DMS 273 treated with DMSO at 0.1 percent for 48 hours (cell line): ENCODE data around the gene CAMTA1.

Experiments used
- DNase-seq: peaks from one replicate; lab custom pipeline; 2025; lab: John Stamatoyannopoulos, UW

Gene CAMTA1

DNA sequence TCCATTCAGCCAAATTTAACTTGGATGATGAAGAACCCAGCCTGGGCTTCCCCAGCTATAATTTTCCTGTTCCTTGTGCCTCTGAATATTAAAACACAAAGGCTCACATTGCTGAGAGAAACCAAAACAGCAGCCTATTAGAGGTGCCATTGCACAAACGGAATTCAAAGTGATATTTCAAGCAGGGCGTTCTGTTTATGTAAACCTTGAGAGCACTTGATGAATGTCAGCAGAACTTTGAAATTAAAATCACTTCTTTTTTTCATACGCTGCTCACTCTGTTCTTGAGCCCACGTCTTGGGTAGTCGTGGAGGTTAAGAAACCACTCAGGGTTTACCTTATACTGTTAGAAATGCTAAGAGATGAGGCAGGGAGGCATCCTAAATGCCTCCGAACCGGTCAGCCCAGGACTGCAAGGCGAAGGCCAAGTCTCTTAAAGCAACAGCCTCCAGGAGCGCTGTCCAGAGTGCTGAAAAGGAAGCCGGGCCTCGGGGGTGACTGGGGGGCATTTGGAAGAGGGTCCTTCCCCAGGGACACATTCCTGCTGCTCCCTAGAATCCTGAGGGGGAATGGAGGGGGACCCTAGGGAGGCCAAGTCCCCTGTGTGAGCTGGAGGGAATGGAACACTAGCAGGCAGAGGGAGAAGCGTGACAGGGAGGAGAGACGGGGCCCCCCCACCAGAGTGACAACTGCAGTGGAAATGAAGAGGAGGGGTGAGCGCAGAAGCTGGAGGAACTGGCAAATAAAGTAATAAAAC lies 831.0 kb downstream of the CAMTA1 start:
- no peak for DNase-seq

DNA sequence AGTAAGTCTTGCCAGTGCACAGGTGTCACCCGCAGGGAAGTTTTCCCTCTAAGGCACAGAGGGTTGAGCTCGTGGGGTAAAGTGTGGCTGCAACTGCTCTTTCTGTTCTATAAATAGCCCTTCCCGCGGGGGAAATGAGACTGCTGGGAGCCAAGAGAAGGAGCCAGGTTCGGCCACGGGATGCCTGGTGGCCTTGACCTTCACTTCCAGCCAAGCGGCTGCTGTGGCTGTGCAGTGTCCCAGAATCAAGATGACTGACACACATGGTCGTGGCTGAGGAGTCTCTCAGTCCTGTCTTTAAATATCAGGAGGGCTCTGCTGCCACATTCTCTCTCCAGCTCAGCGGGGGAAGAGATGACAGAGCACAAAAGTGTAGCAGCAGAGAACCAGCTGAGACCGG lies 831.7 kb downstream of the CAMTA1 start:
- no peak for DNase-seq

DNA sequence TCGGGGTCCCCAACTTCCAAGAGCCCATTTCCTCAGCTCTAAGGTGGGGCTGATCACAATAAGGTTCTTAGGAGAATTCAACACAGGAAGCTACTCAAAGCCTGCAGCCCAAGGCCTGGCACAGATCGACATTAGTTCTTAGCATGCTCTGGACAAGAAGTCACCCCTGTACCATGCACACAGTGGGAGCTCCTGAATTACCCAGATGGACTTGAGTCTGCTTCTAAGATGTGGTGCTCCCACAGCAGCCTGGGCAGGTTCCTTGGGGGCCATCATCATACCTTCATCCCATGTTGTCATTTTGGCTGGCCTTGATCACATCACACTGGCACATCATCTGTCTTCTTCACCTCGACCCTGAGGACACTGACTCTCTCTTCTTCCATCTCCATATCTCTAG lies 832.6 kb downstream of the CAMTA1 start:
- no peak for DNase-seq

DNA sequence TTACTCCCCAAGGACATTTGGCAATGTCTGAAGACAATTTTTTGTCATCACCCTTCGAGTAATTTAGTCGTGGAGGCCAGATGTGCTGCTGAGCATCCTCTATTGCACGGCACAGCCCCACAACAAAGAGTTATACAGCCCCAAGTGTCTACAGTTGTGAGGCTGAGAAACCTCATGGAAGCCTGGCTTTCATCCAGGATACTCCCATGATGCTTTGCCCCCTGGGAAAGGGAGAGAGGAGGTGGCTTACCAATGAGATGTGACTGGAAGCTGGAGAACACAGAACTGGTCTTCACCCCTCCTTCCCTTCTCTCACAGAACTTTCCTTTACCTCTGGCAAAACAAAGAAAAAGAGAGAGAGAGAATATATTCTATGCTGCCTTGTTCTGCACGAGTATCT lies 834.9 kb downstream of the CAMTA1 start:
- no peak for DNase-seq

DNA sequence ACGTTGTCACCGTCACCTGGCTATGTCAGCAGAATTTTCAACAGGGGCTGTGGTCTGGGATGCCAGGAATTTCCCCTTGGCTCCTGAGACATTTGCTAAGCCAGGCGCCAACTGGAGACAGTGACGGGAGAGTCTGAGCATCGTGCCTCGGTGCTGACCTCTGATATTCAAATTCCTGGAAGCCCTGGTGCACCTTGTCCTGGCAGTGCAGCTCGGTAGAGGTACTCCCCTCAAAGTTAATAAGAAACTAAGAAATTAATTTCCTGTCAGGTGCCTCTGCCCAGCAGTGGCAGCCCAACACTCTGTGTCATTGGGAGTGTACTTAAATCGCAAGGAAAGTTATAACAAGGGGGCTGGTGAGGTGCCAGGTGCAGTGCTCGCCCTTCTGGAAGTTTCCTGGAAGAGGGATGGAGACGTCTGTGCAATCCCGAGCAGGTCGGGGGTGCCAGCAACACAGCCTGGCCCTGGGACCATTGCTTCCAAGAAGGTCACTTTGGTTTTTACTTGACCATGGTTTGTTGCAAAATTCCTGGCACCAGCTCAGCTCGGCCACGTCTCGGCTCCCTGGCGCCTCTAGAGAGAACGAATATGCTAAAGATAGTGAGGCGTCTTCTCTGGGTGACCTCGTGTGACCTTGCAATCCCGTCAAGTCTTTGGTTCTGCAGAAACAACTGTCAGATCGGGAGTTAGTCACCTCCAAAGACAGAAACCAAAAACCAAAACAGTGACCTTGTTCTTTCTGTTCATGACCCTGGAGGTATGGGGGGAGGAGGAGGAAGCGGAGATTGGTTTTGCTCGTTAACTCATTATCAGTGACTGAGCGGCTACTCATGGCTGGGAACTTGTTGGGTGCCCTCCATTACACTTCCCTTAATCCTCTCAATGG lies 836.3 kb downstream of the CAMTA1 start:
- no peak for DNase-seq

DNA sequence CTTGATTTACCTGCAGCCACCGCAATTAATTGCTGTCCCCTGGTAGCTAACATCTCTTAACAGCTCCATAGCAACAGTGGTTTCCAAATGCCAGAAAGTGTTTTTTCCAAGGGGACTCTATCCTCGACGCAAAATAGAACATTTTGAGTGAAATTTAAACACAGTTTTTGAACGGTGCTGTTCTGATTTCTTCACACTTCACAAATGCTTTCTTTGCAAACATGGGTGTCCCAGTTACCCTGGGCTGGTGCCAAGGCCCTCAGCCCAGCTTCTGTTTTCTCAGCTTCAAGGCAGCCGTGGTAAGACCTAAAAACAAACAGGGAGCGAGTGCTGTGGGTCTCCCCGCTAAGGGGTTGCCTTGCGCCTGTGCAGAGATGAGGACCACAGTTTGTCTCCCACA lies 838.6 kb downstream of the CAMTA1 start:
- DNase-seq, result no peak

DNA sequence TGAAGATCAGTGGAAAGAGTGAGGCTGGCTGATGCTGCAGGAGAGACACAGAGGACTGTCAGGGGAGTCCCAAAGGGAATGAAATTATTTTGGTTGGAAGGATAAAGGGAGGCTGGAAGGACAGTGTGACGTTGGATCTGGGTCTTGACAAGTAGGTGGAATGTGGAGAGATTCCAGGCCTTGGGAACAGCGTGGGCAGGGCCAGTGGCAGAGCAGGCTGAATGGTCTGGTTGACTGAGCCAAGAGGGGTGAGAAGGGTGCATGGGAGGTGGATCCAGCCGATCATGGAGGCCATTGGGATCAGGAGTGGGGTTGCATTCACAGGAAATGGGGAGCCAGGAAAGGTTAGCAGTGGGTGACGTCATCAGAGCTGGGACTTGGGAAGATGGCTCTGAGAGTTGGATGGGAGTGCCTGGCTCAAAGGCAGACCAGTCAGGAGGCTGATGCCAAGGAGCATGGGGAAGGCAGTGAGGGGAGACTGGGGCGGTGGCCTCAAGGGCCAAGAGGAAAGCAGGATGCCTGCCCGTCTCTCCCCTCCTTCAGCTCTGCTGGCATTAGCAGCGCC lies 839.6 kb downstream of the CAMTA1 start:
- no peak for DNase-seq

DNA sequence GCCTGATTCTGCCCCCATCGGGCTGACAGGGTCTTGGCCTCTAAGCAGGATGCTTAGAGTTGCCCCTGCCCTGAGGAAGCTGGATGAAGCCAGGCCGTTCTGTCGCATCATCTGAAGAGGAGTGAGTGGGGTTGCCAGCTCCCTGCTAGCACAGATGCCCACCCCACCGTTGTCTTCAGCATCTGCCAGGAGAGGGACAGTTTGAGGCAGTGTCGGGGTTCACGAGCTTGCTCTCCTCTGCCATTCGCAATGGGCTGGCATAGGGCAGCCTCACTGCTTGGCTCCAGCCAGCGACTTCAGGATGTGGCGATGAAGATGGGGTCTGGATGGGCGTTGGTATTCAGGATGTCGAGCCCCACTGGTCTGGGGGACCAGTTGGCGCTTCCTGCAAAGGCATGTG lies 840.1 kb downstream of the CAMTA1 start:
- DNase-seq, result no peak

DNA sequence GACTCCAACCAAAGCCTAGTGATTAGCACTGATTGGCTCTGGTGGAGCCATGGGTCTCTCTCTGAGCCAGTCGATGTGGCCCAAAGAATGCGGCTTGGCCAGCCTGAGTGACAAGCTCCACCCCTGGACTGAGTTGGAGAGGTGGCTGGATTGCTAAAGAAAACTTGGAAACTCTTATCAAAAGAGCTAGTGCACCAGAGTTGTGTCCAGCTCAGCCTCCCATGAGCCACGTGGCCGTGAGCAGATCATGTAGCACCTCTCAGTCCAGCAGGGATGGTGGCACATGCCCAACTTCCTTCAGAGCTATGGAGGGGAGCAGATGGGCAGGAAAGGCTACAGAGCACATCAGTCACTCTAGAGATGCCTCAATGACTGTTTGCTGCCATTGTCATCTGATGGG lies 843.0 kb downstream of the CAMTA1 start:
- no peak for DNase-seq

DNA sequence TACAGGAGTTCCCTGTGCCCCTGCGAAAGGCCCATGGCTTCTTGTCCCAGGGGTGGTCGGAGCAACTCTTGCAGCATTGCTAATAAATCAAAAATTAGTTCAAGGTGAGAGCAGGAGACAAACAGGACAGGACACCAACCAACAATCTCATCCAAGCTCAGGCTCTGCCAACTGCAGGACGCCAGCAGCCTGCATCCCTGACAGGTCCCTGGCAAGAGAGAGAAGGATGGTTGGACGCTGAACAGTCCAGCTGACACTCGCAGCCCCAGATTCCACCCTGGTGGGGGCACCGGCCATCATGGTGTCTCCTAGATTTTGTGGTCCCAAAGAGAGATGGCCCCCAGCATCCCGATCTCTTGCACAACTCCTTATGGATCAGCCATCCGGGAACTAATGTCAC lies 843.8 kb downstream of the CAMTA1 start:
- DNase-seq, result no peak

DNA sequence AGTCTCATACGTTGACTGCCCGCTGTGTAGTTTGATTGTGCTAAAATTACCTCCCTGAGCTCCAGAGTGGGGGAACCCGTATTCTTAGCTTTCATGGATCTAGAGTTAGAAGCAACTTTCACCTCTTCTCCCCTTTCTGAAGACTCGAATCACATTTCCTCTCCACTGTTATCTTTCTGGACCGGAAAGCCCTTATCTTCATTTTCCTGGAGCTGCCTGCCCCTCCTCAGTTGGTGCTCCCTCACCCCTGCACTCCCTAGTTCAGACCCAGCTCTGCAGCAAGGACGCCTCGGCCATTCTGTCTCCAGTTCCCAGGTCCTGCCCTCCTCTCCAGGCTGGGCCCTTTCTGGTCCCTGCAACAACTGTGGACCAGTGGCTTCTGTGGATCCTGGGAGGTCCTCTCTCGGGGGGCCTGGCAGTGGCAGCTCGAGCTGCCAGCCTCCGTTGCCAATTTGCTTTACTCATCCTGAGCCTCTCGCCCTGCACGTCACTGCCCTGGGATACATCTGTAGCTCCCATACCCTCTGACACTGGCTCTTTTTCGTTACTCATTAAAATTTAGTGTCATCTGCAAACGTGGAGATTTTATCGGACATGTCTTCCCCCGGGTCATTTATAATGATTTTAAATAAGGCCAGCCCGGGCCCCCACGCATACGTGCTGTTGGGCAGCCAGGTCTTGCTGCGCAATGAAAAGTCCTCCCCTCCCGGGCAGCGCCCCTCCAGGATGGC lies 844.4 kb downstream of the CAMTA1 start:
- DNase-seq, result no peak

DNA sequence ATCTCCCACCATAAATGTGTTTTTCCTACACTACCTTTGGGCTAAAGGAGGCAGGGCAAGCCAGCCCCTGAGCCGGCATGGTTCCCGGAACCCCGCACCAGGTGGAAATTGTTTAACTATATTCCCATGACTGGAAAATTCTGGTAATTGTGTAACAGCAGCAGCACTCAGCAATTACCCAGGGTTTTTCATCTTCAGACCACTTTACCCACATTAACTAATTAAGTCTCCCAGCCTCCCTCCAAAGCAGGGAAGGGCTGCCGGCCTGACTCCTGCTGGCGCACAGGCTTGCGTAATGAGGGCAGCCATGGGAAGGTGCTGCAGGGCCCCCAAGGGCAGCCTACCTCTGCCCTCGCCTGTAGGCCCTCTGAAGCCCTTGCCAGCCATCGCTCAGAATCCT lies 845.1 kb downstream of the CAMTA1 start:
- DNase-seq, result no peak

DNA sequence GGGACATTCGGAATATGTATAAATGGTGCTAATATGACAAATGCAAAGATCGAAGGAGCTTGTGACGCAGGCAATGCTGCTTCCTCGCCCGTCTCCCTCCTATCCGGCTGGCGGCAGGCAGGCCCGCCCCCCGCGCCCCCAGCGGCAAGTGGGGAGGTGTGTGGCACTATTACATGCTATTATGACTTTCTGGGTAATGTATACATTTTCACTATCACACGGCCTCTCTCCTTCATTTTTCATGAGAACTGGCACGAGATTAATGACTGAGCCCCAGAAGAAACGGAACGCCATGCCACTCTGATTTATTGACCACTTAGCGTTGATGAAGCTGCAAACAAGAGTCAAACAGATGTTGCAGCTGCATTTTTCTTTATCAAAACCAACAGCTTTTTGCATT lies 846.9 kb downstream of the CAMTA1 start:
- DNase-seq, result no peak

DNA sequence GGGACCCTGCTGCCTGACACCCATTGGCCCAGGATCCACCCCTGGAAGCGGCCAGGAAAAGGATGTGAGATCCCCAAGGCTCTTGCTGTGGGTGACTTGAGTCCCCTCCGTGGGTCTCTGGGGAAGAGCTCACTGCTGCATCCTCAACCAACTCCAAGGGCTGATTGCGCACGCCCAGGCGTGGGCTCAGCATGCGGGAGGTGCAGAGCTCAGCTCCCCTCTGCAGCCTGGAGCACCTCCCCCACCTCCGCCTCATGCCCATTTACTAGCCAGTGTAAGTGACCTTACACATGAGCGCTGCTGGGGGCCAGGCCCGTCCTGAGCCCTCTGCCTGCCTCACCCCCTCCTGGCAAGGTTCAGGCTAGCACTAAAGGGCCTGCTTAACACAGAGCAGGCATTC lies 847.4 kb downstream of the CAMTA1 start:
- DNase-seq, result no peak

DNA sequence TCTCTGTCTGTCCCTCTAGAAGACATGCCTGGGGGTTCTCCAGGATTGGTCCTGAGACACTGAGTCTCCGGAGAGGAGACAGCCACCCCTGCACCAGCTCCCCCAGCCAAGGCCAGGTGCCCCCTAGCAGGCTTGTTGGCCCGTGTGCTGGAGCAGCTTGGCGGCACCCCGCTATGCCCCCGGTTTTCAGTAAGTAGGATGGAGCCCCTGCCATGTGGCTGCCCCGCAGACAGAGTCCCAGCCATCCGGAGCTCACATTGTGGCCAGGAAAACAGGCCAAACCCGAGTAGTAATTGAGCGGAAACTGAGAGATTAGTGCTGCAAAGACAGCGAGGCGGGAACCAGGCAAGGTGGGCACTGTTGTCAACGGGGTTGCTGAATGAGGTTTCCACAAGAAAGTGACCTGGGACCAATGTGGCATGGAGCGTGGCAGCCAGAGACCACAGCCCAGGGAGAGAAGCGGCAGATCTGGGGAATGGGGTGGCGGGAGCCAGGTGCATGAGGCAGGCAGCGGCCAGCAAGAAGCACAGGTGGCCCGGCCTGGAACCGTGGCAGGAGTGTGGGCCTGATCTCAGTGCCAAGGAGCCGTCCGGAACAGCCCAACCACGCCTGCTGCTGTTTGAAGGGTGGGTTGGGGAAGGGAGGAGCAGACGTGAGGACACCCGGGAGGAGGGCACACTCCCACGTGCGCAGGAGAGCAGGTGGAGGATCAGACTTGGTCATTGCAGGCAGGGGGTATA lies 848.4 kb downstream of the CAMTA1 start:
- no peak for DNase-seq

DNA sequence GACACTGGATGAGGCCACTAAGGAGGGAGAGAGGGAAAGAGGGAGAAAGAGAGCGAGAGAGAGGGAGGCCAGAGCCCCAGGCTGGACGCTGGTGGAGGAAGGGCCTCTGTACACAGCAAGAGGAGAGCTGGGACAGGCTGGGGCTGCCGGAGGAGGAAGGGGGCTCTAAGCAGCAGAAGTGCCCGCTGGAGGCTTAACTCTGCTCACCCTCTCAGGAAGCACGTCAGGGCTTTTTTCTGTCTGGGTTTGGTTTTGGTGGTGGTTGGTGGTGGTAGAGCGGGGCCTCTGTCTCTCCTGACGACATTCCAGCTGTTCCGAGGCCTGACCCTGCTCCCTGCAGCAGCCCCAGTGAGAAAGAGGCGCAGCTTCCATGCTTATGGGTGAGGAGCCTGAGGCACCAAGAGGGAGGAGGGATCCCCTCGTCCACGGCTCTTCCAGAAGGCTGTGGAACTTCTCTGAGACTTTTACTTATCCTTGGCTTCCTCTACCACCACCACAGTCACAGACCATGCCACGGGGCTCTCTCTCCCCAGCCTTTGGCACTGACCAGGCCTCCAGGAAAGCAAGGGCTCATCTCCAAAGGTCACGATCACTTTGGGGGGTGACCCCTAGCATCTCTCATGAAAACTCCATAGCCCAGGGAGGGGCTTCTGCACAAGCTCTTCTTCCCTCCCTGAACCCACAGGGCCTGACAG lies 849.4 kb downstream of the CAMTA1 start:
- no peak for DNase-seq

DNA sequence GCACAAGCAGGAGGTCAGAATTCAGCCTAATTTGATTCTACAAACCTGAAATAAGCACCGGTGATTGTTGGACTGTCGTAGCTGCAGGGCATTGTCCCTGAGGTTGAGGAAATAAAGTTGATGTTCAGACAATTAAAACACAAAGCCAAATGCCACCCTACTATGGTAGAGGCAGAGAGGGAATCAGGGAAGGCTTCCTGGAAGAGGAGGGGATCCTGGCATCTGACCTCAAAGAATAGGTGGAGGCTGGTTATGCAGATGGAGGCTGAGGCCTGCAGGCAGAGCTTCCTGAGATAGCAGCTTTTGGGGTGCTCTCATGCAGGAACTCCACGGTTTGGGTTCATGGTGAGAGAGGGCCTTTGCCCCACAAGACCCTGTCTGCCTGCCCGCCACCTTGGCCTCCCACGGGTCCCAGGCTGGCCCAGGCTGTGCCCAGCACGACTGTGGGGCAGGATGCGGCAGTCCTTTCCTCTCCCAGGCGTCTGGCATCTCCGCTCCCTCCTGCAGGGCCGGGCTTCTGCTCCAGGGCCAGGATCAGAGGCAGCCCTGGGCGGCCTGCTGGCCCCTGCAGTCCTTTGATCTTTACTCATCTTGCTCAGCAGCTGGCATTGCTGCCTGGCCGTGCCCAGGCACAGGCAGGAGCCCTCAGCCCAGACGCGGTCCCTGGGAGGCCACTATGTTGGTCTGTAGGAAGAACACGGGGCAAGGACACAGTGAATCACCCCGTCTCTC lies 851.7 kb downstream of the CAMTA1 start:
- no peak for DNase-seq

DNA sequence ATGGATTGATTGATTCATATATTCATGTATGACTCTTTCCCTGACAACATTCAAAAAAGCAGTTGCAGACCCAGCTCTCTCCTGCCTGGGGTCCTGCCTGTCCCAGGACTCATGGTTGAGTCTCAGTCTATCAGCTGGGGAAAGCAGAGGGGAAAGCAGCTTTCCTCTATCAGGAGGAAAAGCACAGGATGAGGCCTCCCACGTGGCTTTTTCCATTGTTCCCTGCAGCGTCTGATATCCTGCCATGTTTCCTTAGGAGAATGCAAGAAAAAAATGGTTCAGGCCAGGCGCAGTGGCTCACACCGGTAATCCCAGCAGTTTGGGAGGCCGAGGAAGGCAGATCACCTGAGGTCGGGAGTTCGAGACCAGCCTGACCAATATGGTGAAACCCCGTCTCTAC lies 852.8 kb downstream of the CAMTA1 start:
- DNase-seq, result no peak

DNA sequence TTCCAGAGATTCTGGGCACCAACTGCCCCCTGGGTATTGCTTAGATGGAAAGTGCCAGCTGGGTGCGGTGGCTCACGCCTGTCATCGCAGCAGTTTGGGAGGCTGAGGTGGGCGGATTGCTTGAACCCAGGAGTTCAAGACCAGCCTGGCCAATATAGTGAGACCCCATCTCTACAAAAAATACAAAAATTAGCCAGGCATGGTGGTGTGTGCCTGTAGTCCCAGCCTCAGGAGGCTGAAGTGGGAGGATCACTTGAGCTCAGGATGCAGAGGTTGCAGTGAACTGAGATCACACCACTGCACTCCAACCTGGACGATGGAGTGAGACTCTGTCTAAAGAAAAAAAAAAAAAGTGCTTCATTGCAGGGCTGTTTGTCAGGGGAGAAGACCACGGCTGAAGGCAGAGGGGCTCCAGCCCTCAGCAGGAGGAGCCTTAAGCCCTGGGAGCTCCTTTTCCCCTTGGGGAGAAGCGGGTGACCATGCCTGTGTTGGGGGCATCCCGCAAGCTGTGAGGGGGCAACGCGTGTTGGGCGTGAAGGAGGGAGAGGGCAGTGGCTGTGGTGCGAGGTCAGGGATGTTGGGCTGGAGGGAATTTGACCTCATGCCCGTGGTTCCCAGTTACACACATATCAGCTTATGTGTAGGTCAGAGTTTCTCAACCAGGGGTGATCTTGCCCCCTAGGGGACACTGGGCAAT lies 854.3 kb downstream of the CAMTA1 start:
- DNase-seq, result no peak

DNA sequence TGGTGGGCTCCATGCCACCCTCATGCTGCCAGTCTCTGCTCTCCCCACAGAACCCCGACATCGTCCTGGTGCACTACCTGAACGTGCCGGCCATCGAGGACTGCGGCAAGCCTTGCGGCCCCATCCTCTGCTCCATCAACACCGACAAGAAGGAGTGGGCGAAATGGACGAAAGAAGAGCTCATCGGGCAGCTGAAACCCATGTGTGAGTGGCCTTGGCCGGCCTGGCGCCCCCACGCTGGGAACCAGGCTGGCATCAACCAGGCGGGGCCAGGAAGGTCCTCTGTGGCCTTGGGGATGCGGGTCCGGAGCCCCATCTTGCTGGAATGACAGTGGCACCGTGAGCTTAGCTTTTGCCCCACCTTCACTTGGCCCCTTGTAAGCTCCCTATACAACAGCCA lies 855.1 kb downstream of the CAMTA1 start:
- DNase-seq, result no peak
